ENCODE results near the gene TRAPPC3L.

TRAPPC3L gene

DNA sequence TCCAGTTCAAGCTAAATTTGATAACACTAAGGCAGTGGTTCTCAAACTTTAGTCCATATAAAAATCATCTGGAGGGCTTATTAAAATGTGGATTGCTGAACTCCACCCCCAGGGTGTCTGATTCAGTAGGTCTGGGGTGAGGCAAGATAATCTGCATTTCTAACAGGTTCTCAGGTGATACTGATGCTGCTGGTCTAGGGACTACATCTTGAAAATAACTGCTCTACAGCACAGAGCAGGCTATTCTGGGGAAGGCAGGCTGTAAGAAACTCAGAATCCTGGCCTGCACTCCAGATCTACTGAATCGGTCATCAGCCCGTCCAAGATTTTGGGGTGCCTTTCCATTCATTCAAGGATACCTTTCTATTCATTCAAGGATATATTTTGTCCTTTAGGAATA is 22.6 kb downstream of the TRAPPC3L start:
- no peaks in the 10 kb centered on the region for H3K27me3 ChIP-seq (ENCODE audit: insufficient read depth, poor library complexity, severe bottlenecking)
- H3K4me1 ChIP-seq (ENCODE audit: insufficient read depth, poor library complexity, severe bottlenecking) = no peaks in the 10 kb centered on the region
- TF ChIP-seq CTCF (IDR thresholded peaks at IDR 0.05; ENCODE audit: poor library complexity, severe bottlenecking) = no peak
- ATAC-seq (ENCODE audit: low read depth) (no peak), DNase-seq (ENCODE audit: low spot score) (no peak)
- no peak overlapping the region for H3K27ac ChIP-seq (ENCODE audit: poor library complexity, severe bottlenecking)
- no peaks in the 10 kb centered on the region for H3K9me3 ChIP-seq (ENCODE audit: severe bottlenecking)
- no peaks in the 10 kb centered on the region for H3K36me3 ChIP-seq (ENCODE audit: low read depth)
- no peak overlapping the region for H3K4me3 ChIP-seq (ENCODE audit: severe bottlenecking)

GRCh38 chr6:116518621-116519368 is 26.7 kb downstream of the TRAPPC3L start:
- DNase-seq (ENCODE audit: low spot score) (no peak), ATAC-seq (ENCODE audit: low read depth) (no peak)
- Histone ChIP-seq H3K36me3 (ENCODE audit: low read depth) (no peaks in the 10 kb centered on the region), H3K9me3 (ENCODE audit: severe bottlenecking) (no peaks in the 10 kb centered on the region), H3K27me3 (ENCODE audit: insufficient read depth, poor library complexity, severe bottlenecking) (no peaks in the 10 kb centered on the region), H3K27ac (ENCODE audit: poor library complexity, severe bottlenecking) (no peak overlapping the region), H3K4me3 (ENCODE audit: severe bottlenecking) (no peak overlapping the region), H3K4me1 (ENCODE audit: insufficient read depth, poor library complexity, severe bottlenecking) (no peaks in the 10 kb centered on the region)
- TF ChIP-seq CTCF (IDR thresholded peaks at IDR 0.05; ENCODE audit: poor library complexity, severe bottlenecking) = no peak

DNA sequence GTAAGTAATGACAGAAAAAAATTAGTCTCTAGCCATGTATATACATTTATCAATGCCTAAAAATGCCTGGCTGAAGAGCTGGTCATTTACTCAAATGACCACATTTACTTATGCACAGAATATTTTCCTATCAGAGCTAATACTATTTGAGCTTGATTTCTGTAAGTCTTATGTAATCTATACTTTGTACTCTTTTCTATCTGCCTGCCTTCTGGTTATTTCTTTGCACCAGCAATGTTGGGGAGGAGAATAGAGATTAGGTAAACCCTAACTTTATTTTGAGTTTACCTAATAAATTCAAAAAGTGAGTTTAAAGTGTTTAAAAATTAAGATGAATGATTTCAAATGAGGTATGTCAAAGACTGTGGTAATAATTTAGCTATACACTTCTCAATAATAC is 30.3 kb downstream of the TRAPPC3L start:
- TF ChIP-seq CTCF (IDR thresholded peaks at IDR 0.05; ENCODE audit: poor library complexity, severe bottlenecking) = no peak
- no peaks in the 10 kb centered on the region for H3K27me3 ChIP-seq (ENCODE audit: insufficient read depth, poor library complexity, severe bottlenecking)
- no peak for ATAC-seq (ENCODE audit: low read depth)
- DNase-seq (ENCODE audit: low spot score) = no peak
- H3K36me3 ChIP-seq (ENCODE audit: low read depth) = no peaks in the 10 kb centered on the region
- no peak overlapping the region for H3K27ac ChIP-seq (ENCODE audit: poor library complexity, severe bottlenecking)
- H3K4me1 ChIP-seq (ENCODE audit: insufficient read depth, poor library complexity, severe bottlenecking) = no peaks in the 10 kb centered on the region
- H3K9me3 ChIP-seq (ENCODE audit: severe bottlenecking) = no peaks in the 10 kb centered on the region
- no peak overlapping the region for H3K4me3 ChIP-seq (ENCODE audit: severe bottlenecking)

DNA sequence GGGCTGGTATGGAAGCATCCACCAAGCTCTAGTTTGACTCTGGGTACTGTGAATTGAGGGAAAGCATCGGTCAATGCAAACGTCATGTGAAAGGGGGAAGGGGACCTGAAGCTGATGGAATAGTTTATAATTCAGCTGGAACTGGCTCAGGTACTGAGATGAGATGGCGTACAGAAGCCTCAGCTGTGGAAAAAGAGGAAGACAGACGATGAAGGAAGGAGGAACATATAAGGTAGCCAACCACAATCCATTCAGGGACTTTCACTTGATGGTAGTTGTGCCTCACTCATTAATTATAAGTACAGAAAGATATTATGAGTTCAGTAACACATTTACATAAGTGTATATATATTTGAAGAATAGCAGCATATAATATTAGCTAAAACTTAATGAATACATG is 31.4 kb downstream of the TRAPPC3L start:
- H3K36me3 ChIP-seq (ENCODE audit: low read depth) = no peaks in the 10 kb centered on the region
- H3K27me3 ChIP-seq (ENCODE audit: insufficient read depth, poor library complexity, severe bottlenecking) = no peaks in the 10 kb centered on the region
- H3K4me3 ChIP-seq (ENCODE audit: severe bottlenecking) = no peak overlapping the region
- DNase-seq (ENCODE audit: low spot score) = no peak
- no peaks in the 10 kb centered on the region for H3K4me1 ChIP-seq (ENCODE audit: insufficient read depth, poor library complexity, severe bottlenecking)
- H3K9me3 ChIP-seq (ENCODE audit: severe bottlenecking) = no peaks in the 10 kb centered on the region
- no peak overlapping the region for H3K27ac ChIP-seq (ENCODE audit: poor library complexity, severe bottlenecking)
- TF ChIP-seq CTCF (IDR thresholded peaks at IDR 0.05; ENCODE audit: poor library complexity, severe bottlenecking) = no peak
- no peak for ATAC-seq (ENCODE audit: low read depth)

DNA sequence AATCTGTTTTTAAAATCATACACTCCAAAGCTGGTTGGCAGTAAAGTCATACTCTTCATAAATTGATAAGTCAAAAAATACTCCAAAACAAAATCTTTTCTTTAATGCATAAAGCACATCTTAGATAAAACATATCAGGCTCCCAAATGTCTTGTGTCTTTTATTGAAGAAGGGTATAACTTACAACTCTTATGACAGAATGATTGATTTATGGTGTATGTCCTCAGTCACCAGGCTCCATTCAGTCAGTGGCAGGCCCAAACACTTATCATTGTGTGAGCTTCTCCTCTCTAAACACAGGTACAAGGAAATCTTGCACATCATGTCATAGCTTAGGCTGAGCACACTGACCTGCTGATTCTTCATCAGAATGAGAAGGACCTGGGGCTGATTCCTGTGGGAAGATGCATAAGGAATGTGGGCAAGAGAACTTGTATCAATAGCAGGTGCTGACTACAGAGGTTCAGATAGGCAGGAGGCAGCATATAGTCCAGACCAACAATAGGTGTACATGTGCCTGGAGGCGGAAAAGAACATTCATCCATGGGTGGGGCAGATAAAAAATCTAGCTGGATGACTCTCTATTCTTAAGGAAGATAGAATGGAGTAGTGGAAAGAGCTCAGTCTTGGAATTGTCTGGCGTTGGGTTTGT is 32.1 kb downstream of the TRAPPC3L start:
- no peak for TF ChIP-seq CTCF (IDR thresholded peaks at IDR 0.05; ENCODE audit: poor library complexity, severe bottlenecking)
- Histone ChIP-seq H3K9me3 (ENCODE audit: severe bottlenecking) (no peaks in the 10 kb centered on the region), H3K4me1 (ENCODE audit: insufficient read depth, poor library complexity, severe bottlenecking) (no peaks in the 10 kb centered on the region), H3K36me3 (ENCODE audit: low read depth) (no peaks in the 10 kb centered on the region), H3K27ac (ENCODE audit: poor library complexity, severe bottlenecking) (no peak overlapping the region), H3K27me3 (ENCODE audit: insufficient read depth, poor library complexity, severe bottlenecking) (no peaks in the 10 kb centered on the region), H3K4me3 (ENCODE audit: severe bottlenecking) (no peak overlapping the region)
- peak; percentile 48 for ATAC-seq (ENCODE audit: low read depth)
- DNase-seq (ENCODE audit: low spot score) = no peak

Data from RWPE2 (cell line).